Liver (tissue), 9 donors: Measurements from ENCODE around the gene CFDP1. TPM values are rescaled to one million over a fixed set of nuclear protein-coding genes. Genes with fewer than 3 reads are reported as not detected.

Experiments
- DNase-seq: peaks from one replicate; pipeline ENCODE4 v3.0.0-alpha.2; 2017; ENCODE audit warnings: low spot score
- H3K27ac ChIP-seq, 2 donors: one replicate each; pipeline ENCODE4 v1.7.0; 2013; ENCODE audit warnings: inconsistent platforms in 2 of 2, low read length in 2 of 2, control low read depth in 1 of 2, low read depth in 1 of 2, mild to moderate bottlenecking in 1 of 2
- H3K27me3 ChIP-seq, 4 donors: one replicate each; pipeline versions ENCODE4 v1.6.1 to v1.7.0; 2013; ENCODE audit warnings: low read length in 3 of 4, inconsistent platforms in 1 of 4, mild to moderate bottlenecking in 1 of 4, moderate library complexity in 1 of 4; ENCODE audit not compliant: control insufficient read depth in 4 of 4, insufficient read depth in 4 of 4
- H3K36me3 ChIP-seq, 4 donors: one replicate each; pipeline versions ENCODE4 v1.6.1 to v1.7.0; 2013; ENCODE audit warnings: low read length in 3 of 4, mild to moderate bottlenecking in 3 of 4, low read depth in 1 of 4, moderate library complexity in 1 of 4; ENCODE audit not compliant: control insufficient read depth in 4 of 4, insufficient read depth in 3 of 4
- H3K4me1 ChIP-seq, 4 donors: one replicate each; pipeline versions ENCODE4 v1.6.1 to v1.7.0; 2013; ENCODE audit warnings: low read length in 3 of 4, mild to moderate bottlenecking in 3 of 4, moderate library complexity in 1 of 4; ENCODE audit not compliant: control insufficient read depth in 4 of 4, insufficient read depth in 4 of 4
- H3K4me3 ChIP-seq, 3 donors: one replicate each; pipeline versions ENCODE4 v1.6.1 to v1.7.0; 2013; ENCODE audit warnings: low read length in 3 of 3, control low read depth in 1 of 3, low read depth in 1 of 3, mild to moderate bottlenecking in 1 of 3
- H3K9ac ChIP-seq, 2 donors: one replicate each; pipeline ENCODE4 v1.7.0; 2013; ENCODE audit warnings: low read length in 2 of 2, mild to moderate bottlenecking in 2 of 2, moderate library complexity in 2 of 2, control low read depth in 1 of 2, low read depth in 1 of 2
- H3K9me3 ChIP-seq, 4 donors: one replicate each; pipeline versions ENCODE4 v1.6.1 to v1.7.0; 2013; ENCODE audit warnings: low read length in 3 of 4; ENCODE audit not compliant: control insufficient read depth in 4 of 4
- ATF3 ChIP-seq: IDR thresholded peaks from 2 replicates; pipeline ENCODE4 v1.6.1; 2016; ENCODE audit warnings: antibody characterized with exemption
- CTCF ChIP-seq: fragments of 150-350 bp; IDR thresholded peaks from 2 replicates; pipeline ENCODE4 v1.5.1; 2017; ENCODE audit warnings: improper control_type of control experiment, low read depth, low read length; ENCODE audit not compliant: missing input control
- EGR1 ChIP-seq, 2 donors: IDR thresholded peaks; 2 replicates each; pipeline ENCODE4 v1.6.1; 2016 to 2018; ENCODE audit warnings: antibody characterized with exemption in 2 of 2, low read depth in 2 of 2
- FOXA1 ChIP-seq: IDR thresholded peaks from 2 replicates; pipeline ENCODE4 v1.6.1; 2016; ENCODE audit warnings: antibody characterized with exemption
- FOXA2 ChIP-seq: IDR thresholded peaks from 2 replicates; pipeline ENCODE4 v1.6.1; 2016; ENCODE audit warnings: antibody characterized with exemption
- GABPA ChIP-seq, 2 donors: IDR thresholded peaks in 1 of 2; conservative IDR thresholded peaks in 1 of 2; 2 replicates each; pipeline ENCODE4 v1.6.1; 2016; ENCODE audit warnings: antibody characterized with exemption in 2 of 2, mild to moderate bottlenecking in 1 of 2, moderate library complexity in 1 of 2
- HNF4A ChIP-seq, 2 donors: conservative IDR thresholded peaks; 2 replicates each; pipeline ENCODE4 v1.6.1; 2016; ENCODE audit warnings: antibody characterized with exemption in 2 of 2, mild to moderate bottlenecking in 2 of 2
- HNF4G ChIP-seq: IDR thresholded peaks from 2 replicates; pipeline ENCODE4 v1.6.1; 2016; ENCODE audit warnings: antibody characterized with exemption
- MAX ChIP-seq: IDR thresholded peaks from 2 replicates; pipeline ENCODE4 v1.6.1; 2016; ENCODE audit warnings: antibody characterized with exemption
- NR2F2 ChIP-seq: IDR thresholded peaks from 2 replicates; pipeline ENCODE4 v1.6.1; 2016; ENCODE audit warnings: antibody characterized with exemption
- RAD21 ChIP-seq, 2 donors: IDR thresholded peaks; 2 replicates each; pipeline ENCODE4 v1.6.1; 2016; ENCODE audit warnings: antibody characterized with exemption in 2 of 2, mild to moderate bottlenecking in 2 of 2
- REST ChIP-seq: IDR thresholded peaks from 2 replicates; pipeline ENCODE4 v1.6.1; 2016; ENCODE audit warnings: antibody characterized with exemption, mild to moderate bottlenecking
- RXRA ChIP-seq, 2 donors: IDR thresholded peaks; 2 replicates each; pipeline ENCODE4 v1.6.1; 2017 to 2018; ENCODE audit warnings: antibody characterized with exemption in 2 of 2, mild to moderate bottlenecking in 1 of 2
- SP1 ChIP-seq: IDR thresholded peaks from 2 replicates; pipeline ENCODE4 v1.6.1; 2018; ENCODE audit warnings: antibody characterized with exemption, mild to moderate bottlenecking
- TAF1 ChIP-seq: conservative IDR thresholded peaks from 2 replicates; pipeline ENCODE4 v1.6.1; 2016; ENCODE audit warnings: antibody characterized with exemption, mild to moderate bottlenecking
- YY1 ChIP-seq: IDR thresholded peaks from 2 replicates; pipeline ENCODE4 v1.6.1; 2016; ENCODE audit warnings: antibody characterized with exemption, mild to moderate bottlenecking
- WGBS: extraction: QIAGEN DNeasy Blood & Tissue Kit; methylation state at CpG from one replicate; pipeline ENCODE4 v1.1.7; 2013; 5-methylcytosine and 5-hydroxymethylcytosine counted together
- polyA plus RNA-seq, 2 donors: library from polyadenylated mRNA; stranded (reverse) in 1 of 2; unstranded in 1 of 2; fragments of 200-250 nt in 1 of 2; fragments of >200 nt in 1 of 2; fragmentation: Nextera tagmentation in 1 of 2; extraction: Ambion mirVana in 1 of 2; gene quantifications; one replicate each; pipeline versions ENCODE4 v1.2.1 to v1.2.3, GENCODE V29; 2013 to 2015
- total RNA-seq, 2 donors: library from RNA; depleted of rRNA; stranded (reverse); fragments of >200 nt; gene quantifications; one replicate each; pipeline ENCODE4 v1.2.3, GENCODE V29; 2014
- donor health status: healthy.
- donor health status: healthy.
- donor health status: healthy.
- donor health status: healthy.
- donor health status: healthy.

Gene CFDP1
- total and polyA plus RNA-seq, 4 donors = 20.5 to 49.2 (median 33.9) TPM

- peak; percentile 26 for TF ChIP-seq CTCF
- TF ChIP-seq YY1 = peak; percentile 66
- peak; percentile 96 to 98 for TF ChIP-seq HNF4A (conservative IDR thresholded peaks at IDR 0.05)
- TF ChIP-seq ATF3 = no peak
- no peak for TF ChIP-seq GABPA (IDR thresholded peaks at IDR 0.05 in 1 of 2, conservative IDR thresholded peaks at IDR 0.05 in 1 of 2)
- peak; percentile 94 for TF ChIP-seq HNF4G
- TF ChIP-seq SP1 = peak; percentile 91
Measured at GRCh38 chr16:75262104-75262799, 171.1 kb downstream of the CFDP1 start (continued).

GRCh38 chr16:75261590-75262078 is 171.7 kb downstream of the CFDP1 start:
- Histone ChIP-seq H3K27ac (peak overlapping the region in 1 of 2 donors; percentile 97), H3K4me3 (no peak overlapping the region)
- WGBS = 95% methylated on average over 3 of the region's 3 CpGs

More at GRCh38 chr16:75261590-75262078, 171.7 kb downstream of the CFDP1 start:
- no peak for TF ChIP-seq SP1
- no peak for TF ChIP-seq FOXA1
- no peak for TF ChIP-seq EGR1 (IDR thresholded peaks at IDR 0.05; ENCODE audit: low read depth in 2 of 2)
- no peak for TF ChIP-seq NR2F2
- no peak for TF ChIP-seq CTCF
- TF ChIP-seq REST = no peak
- no peak for TF ChIP-seq RAD21 (IDR thresholded peaks at IDR 0.05)
- TF ChIP-seq ATF3 = no peak
- TF ChIP-seq HNF4G = no peak
- no peak for TF ChIP-seq FOXA2
- no peak for TF ChIP-seq GABPA (IDR thresholded peaks at IDR 0.05 in 1 of 2, conservative IDR thresholded peaks at IDR 0.05 in 1 of 2)
- TF ChIP-seq YY1 = no peak
- TF ChIP-seq MAX = no peak
- no peak for TF ChIP-seq TAF1
- TF ChIP-seq RXRA (IDR thresholded peaks at IDR 0.05) = no peak
- Histone ChIP-seq H3K36me3 (no peaks in the 10 kb centered on the region), H3K4me1 (peaks cover 26 to 54% (median 43%) of the 10 kb centered on the region in 4 donors), H3K27me3 (no peaks in the 10 kb centered on the region), H3K9me3 (no peaks in the 10 kb centered on the region), H3K9ac (no peak overlapping the region)
- no peak for DNase-seq
